ENCODE results near the gene NEK7. TPM values are rescaled to one million over a fixed set of nuclear protein-coding genes. Genes with fewer than 3 reads are reported as not detected.

Gene NEK7
- total and polyA plus RNA-seq, 2 of the 8 experiments (the other 6 are each of a cell fraction or from before 2014, with no cell fraction given), result 5.1 to 10.0 TPM

DNA sequence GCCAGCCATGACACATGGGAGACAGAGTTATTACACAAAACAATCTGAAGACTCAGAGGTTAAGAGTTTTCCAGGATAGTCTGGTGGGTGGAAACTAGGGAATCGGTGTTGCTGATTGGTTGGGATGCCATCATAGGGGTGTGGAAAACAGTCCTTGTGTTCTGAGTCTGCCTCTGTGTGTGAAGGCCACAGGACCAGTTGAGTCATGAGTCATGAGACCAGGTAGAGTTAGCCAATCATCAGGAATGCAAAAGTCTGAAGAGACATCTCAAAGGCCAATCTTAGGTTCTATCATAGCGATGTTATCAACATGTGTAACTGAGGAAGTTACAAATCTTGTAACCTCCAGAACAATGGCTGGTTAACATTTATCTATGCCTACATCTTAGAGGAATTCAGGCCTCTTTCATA, 49.7 kb upstream of the NEK7 start:
- Histone ChIP-seq H3K56ac (replicated peaks; ENCODE audit: insufficient read length, low read depth, low read length) (no peak overlapping the region), H4K8ac (ENCODE audit: extremely low read depth, insufficient read depth, low read length) (no peak overlapping the region), H3K36me3 (ENCODE audit: control insufficient read depth in 2 of 4, insufficient read depth in 4 of 4, low read length in 3 of 4) (no peaks in the 10 kb centered on the region), H2BK15ac (ENCODE audit: low read length) (no peak overlapping the region), H2AK5ac (ENCODE audit: low read depth, low read length) (no peak overlapping the region), H4K91ac (replicated peaks; ENCODE audit: insufficient read length, low read length) (no peak overlapping the region), H3K27ac (ENCODE audit: low read depth, low read length) (no peak overlapping the region), H2BK20ac (ENCODE audit: low read length) (no peak overlapping the region), H3K4me3 (ENCODE audit: extremely low read depth in 1 of 4, insufficient read depth in 2 of 4, low read depth in 3 of 4, low read length in 4 of 4) (no peak overlapping the region), H3K23ac (ENCODE audit: insufficient read length) (no peak overlapping the region), H2BK12ac (ENCODE audit: low read depth, low read length) (no peak overlapping the region), H3K18ac (ENCODE audit: extremely low read depth, low read length) (no peak overlapping the region), H2BK5ac (ENCODE audit: low read depth, low read length) (no peak overlapping the region), H3K4ac (replicated peaks; ENCODE audit: insufficient read length, low read depth, low read length) (no peak overlapping the region), H3K23me2 (ENCODE audit: low read depth, low read length) (no peaks in the 10 kb centered on the region), H3K79me1 (ENCODE audit: low read depth, low read length) (no peaks in the 10 kb centered on the region), H3K4me1 (replicated peaks in 1 of 4; ENCODE audit: control insufficient read depth in 3 of 4, insufficient read depth in 4 of 4, low read length in 3 of 4) (no peaks in the 10 kb centered on the region), H3K79me2 (ENCODE audit: control insufficient read depth in 1 of 2, insufficient read depth in 2 of 2, low read length in 2 of 2) (no peaks in the 10 kb centered on the region), H4K20me1 (replicated peaks in 1 of 2; ENCODE audit: control insufficient read depth in 1 of 2, insufficient read depth in 2 of 2, low read length in 2 of 2) (no peaks in the 10 kb centered on the region), H4K5ac (ENCODE audit: insufficient read length, low read depth, low read length) (no peak overlapping the region), H3K9ac (replicated peaks in 1 of 4; ENCODE audit: extremely low read depth in 1 of 4, low read depth in 3 of 4, low read length in 3 of 4) (no peak overlapping the region), H3K27me3 (replicated peaks in 1 of 4; ENCODE audit: control insufficient read depth in 3 of 4, extremely low read depth in 1 of 4, insufficient read depth in 3 of 4, low read length in 3 of 4) (no peaks in the 10 kb centered on the region), H3K9me3 (ENCODE audit: insufficient read depth in 2 of 2, low read depth in 1 of 2, low read length in 1 of 2) (no peaks in the 10 kb centered on the region), H3K14ac (ENCODE audit: insufficient read length) (no peak overlapping the region), H2AFZ (ENCODE audit: low read length) (no peak overlapping the region), H3K4me2 (ENCODE audit: insufficient read depth in 1 of 2, low read depth in 2 of 2, low read length in 2 of 2) (no peak overlapping the region), H2BK120ac (replicated peaks; ENCODE audit: low read depth, low read length) (no peak overlapping the region)
- 97% methylated on average over 2 of the region's 2 CpGs; no CpG with 5 or more reads in 1 of the 2 experiments for WGBS, 2 experiments (ENCODE audit: extremely low coverage in 1 of 2, insufficient coverage in 1 of 2, insufficient read length in 1 of 2, insufficient replicate concordance in 2 of 2, low coverage in 1 of 2, low lambda C conversion rate in 2 of 2, missing lambda C conversion rate in 1 of 2)
- no peak for DNase-seq (ENCODE audit: low read depth in 1 of 2, low spot score in 2 of 2)
- FAIRE-seq, result no peak
- CTCF ChIA-PET (ENCODE audit: partially characterized antibody), result interaction anchor here (1.1 kb wide), 1 partner anchor 9 kb away, joined by 3 read pairs; no protein-coding TSS in a partner anchor
- POLR2A ChIA-PET (ENCODE audit: partially characterized antibody), result no interaction called here
- TF ChIP-seq POLR2A (IDR thresholded peaks at IDR 0.05; ENCODE audit: control extremely low read depth in 1 of 2, low read depth in 2 of 2, low read length in 2 of 2) (no peak), CREB1 (IDR thresholded peaks at IDR 0.05) (no peak), TCF12 (IDR thresholded peaks at IDR 0.05; ENCODE audit: low read depth, low read length) (no peak), SP2 (IDR thresholded peaks at IDR 0.05; ENCODE audit: low read length) (no peak), KDM5A (IDR thresholded peaks at IDR 0.05; ENCODE audit: low read length) (no peak), TBP (IDR thresholded peaks at IDR 0.05; ENCODE audit: low read depth, low read length) (no peak), JUN (IDR thresholded peaks at IDR 0.05; ENCODE audit: low read depth, low read length) (no peak), CHD1 (IDR thresholded peaks at IDR 0.05; ENCODE audit: low read depth, low read length) (no peak), KDM4A (IDR thresholded peaks at IDR 0.05; ENCODE audit: low read depth, low read length, severe bottlenecking) (no peak), POLR2AphosphoS5 (IDR thresholded peaks at IDR 0.05; ENCODE audit: low read depth, low read length) (no peak), EP300 (IDR thresholded peaks at IDR 0.05; ENCODE audit: borderline replicate concordance in 1 of 2, low read depth in 2 of 2, low read length in 2 of 2) (no peak), TEAD4 (IDR thresholded peaks at IDR 0.05; ENCODE audit: low read depth, low read length) (no peak), ZNF274 (IDR thresholded peaks at IDR 0.05; ENCODE audit: borderline replicate concordance, extremely low read depth, low read length) (no peak), TAF7 (optimal IDR thresholded peaks at IDR 0.05; ENCODE audit: borderline replicate concordance, low read depth, low read length) (no peak), CTBP2 (IDR thresholded peaks at IDR 0.05; ENCODE audit: borderline replicate concordance, insufficient read depth, insufficient read length, low read length) (no peak), SIRT6 (IDR thresholded peaks at IDR 0.05; ENCODE audit: low read length) (no peak), MAFK (IDR thresholded peaks at IDR 0.05; ENCODE audit: low read depth, low read length) (no peak)

All from H1 (cell line).